Uterus (tissue), 2 donors: ENCODE data around the gene GGPS1.

Experiments used
- POLR2A ChIP-seq, 2 donors: fragments of 450-650 bp; IDR thresholded peaks; one replicate each; pipeline ENCODE4 v1.6.1; 2016; ENCODE audit warnings: antibody characterized with exemption in 2 of 2, mild to moderate bottlenecking in 1 of 2, moderate library complexity in 1 of 2
- TF ChIP-seq, protein P1 (sequence below), 4 experiments: fragments of 200-600 bp in 2 of 4; fragments of 450-650 bp in 2 of 4; sonication (generic) in 2 of 4; IDR thresholded peaks; one replicate each; pipeline ENCODE4 v1.5.1; 2016 to 2019; ENCODE audit warnings: antibody characterized with exemption in 4 of 4, mild to moderate bottlenecking in 2 of 4, moderate library complexity in 1 of 4

- TF ChIP-seq, protein P1, sequence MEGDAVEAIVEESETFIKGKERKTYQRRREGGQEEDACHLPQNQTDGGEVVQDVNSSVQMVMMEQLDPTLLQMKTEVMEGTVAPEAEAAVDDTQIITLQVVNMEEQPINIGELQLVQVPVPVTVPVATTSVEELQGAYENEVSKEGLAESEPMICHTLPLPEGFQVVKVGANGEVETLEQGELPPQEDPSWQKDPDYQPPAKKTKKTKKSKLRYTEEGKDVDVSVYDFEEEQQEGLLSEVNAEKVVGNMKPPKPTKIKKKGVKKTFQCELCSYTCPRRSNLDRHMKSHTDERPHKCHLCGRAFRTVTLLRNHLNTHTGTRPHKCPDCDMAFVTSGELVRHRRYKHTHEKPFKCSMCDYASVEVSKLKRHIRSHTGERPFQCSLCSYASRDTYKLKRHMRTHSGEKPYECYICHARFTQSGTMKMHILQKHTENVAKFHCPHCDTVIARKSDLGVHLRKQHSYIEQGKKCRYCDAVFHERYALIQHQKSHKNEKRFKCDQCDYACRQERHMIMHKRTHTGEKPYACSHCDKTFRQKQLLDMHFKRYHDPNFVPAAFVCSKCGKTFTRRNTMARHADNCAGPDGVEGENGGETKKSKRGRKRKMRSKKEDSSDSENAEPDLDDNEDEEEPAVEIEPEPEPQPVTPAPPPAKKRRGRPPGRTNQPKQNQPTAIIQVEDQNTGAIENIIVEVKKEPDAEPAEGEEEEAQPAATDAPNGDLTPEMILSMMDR (IDR thresholded peaks at IDR 0.05), result peak in 1 of 4 experiments; percentile 28
- peak; percentile 80 to 83 for TF ChIP-seq POLR2A (IDR thresholded peaks at IDR 0.05)
Observed at GRCh38 chr1:235327559-235328270, 655 bp upstream of the GGPS1 start, which contains the start of gene ARID4B.
